22Rv1 (cell line): Measurements from ENCODE around the gene MGME1.
"Not testable (repeated sequence)": the region's sequence is repeated elsewhere in the genome, so short reads cannot be mapped to it uniquely, and the experiment has no call there.

Experiments used
- H3K27ac ChIP-seq: fragments of 450-650 bp; 2 replicates; pipeline ENCODE4 v1.5.1; 2017
- CTCF ChIP-seq: fragments of 450-650 bp; IDR thresholded peaks from 2 replicates; pipeline ENCODE4 v1.5.1; 2017; ENCODE audit warnings: mild to moderate bottlenecking
- ZFX ChIP-seq: fragments of 450-650 bp; IDR thresholded peaks from 2 replicates; pipeline ENCODE4 v1.6.1; 2017; ENCODE audit warnings: antibody characterized with exemption, borderline replicate concordance

MGME1 gene

GRCh38 chr20:17955302-17955701 is 13.5 kb upstream of the MGME1 start:
- H3K27ac ChIP-seq: no peak overlapping the region
- no peak for TF ChIP-seq CTCF

- TF ChIP-seq ZFX: no peak
- TF ChIP-seq CTCF: no peak
- no peak overlapping the region for H3K27ac ChIP-seq
These were observed 12.6 kb upstream of the MGME1 start for GRCh38 chr20:17956099-17956685.

GRCh38 chr20:17957505-17958363 is 11.1 kb upstream of the MGME1 start:
- no peak overlapping the region for H3K27ac ChIP-seq
- no peak for TF ChIP-seq CTCF
- TF ChIP-seq ZFX: no peak

GRCh38 chr20:17958373-17959256 is 10.2 kb upstream of the MGME1 start:
- TF ChIP-seq CTCF: no peak
- no peak for TF ChIP-seq ZFX
- H3K27ac ChIP-seq: peak overlapping the region; percentile 32

GRCh38 chr20:17959257-17959627 is 9.6 kb upstream of the MGME1 start:
- peak overlapping the region; percentile 32 for H3K27ac ChIP-seq
- TF ChIP-seq ZFX (no peak), CTCF (no peak)

- not testable (repeated sequence) for H3K27ac ChIP-seq
These were observed 8.4 kb upstream of the MGME1 start for GRCh38 chr20:17960400-17960885.

GRCh38 chr20:17960927-17961586 is 7.8 kb upstream of the MGME1 start:
- H3K27ac ChIP-seq: no peak overlapping the region
- no peak for TF ChIP-seq CTCF
- no peak for TF ChIP-seq ZFX
